IMR-90 (cell line): Measurements from ENCODE around the gene MPST. TPM values are rescaled to one million over a fixed set of nuclear protein-coding genes. Genes with fewer than 3 reads are reported as not detected.

ENCODE experiments used
- ATAC-seq: fragments of 200-7000 bp; cut with Tn5 transposase; 2 replicates; pipeline ENCODE4 v1.9.1; 2020; ENCODE audit warnings: low read depth, mild to moderate bottlenecking, moderate library complexity
- BruUV-seq: library from RNA; stranded (reverse); fragments of 400-500 nt; replicated peaks from 2 replicates; lab custom pipeline; 2021; lab: Mats Ljungman, UMichigan
- CTCF ChIA-PET: fragments of 300-600 bp; formaldehyde crosslinking; extraction: SDS; loops from one replicate; lab custom pipeline; 2021; ENCODE audit warnings: antibody characterized with exemption; lab: Yijun Ruan, JAX
- POLR2A ChIA-PET: fragments of 300-600 bp; sonication (Branson Sonifier 250); formaldehyde crosslinking; loops from one replicate; lab custom pipeline; 2022; ENCODE audit warnings: antibody characterized with exemption; ENCODE audit not compliant: unreplicated experiment; lab: Charles Lee
- DNase-seq: peaks from one replicate; pipeline ENCODE4 v3.0.0; 2013
- H2AFZ ChIP-seq: replicated peaks from 2 replicates; pipeline ENCODE3; 2013; ENCODE audit warnings: low read length, mild to moderate bottlenecking; ENCODE audit not compliant: poor library complexity
- H2AK5ac ChIP-seq: 2 replicates; pipeline ENCODE4 v1.6.1; 2013; ENCODE audit warnings: low read depth, low read length, inconsistent platforms
- H2AK9ac ChIP-seq: replicated peaks from 2 replicates; pipeline ENCODE3; 2013; ENCODE audit warnings: mild to moderate bottlenecking, low read depth, low read length, moderate library complexity; ENCODE audit not compliant: poor library complexity
- H2BK120ac ChIP-seq: 2 replicates; pipeline ENCODE4 v1.6.1; 2013; ENCODE audit warnings: low read depth, low read length, inconsistent platforms
- H2BK15ac ChIP-seq: 3 replicates; pipeline ENCODE4 v1.6.1; 2013; ENCODE audit warnings: low read depth, low read length, inconsistent platforms
- H2BK20ac ChIP-seq: 2 replicates; pipeline ENCODE4 v1.6.1; 2013; ENCODE audit warnings: low read depth, mild to moderate bottlenecking, inconsistent platforms, low read length, moderate library complexity
- H2BK5ac ChIP-seq: 2 replicates; pipeline ENCODE4 v1.6.1; 2013; ENCODE audit warnings: mild to moderate bottlenecking, low read depth, low read length, inconsistent platforms; ENCODE audit not compliant: poor library complexity, severe bottlenecking
- H3K14ac ChIP-seq: replicated peaks from 2 replicates; pipeline ENCODE4 v1.6.1; 2013; ENCODE audit warnings: low read depth, low read length, inconsistent platforms
- H3K18ac ChIP-seq: 2 replicates; pipeline ENCODE4 v1.6.1; 2013; ENCODE audit warnings: low read depth, low read length, control low read depth
- H3K23ac ChIP-seq: 2 replicates; pipeline ENCODE4 v1.6.1; 2013; ENCODE audit warnings: low read depth, low read length, inconsistent platforms
- H3K27ac ChIP-seq: 2 replicates; pipeline ENCODE4 v1.5.1; 2013; ENCODE audit warnings: mild to moderate bottlenecking, control low read depth, low read length; ENCODE audit not compliant: insufficient read depth
- H3K27me3 ChIP-seq: 2 replicates; pipeline ENCODE4 v1.6.1; 2013; ENCODE audit warnings: low read length; ENCODE audit not compliant: control insufficient read depth, insufficient read depth
- H3K36me3 ChIP-seq: 2 replicates; pipeline ENCODE4 v1.6.1; 2013; ENCODE audit warnings: low read length, mixed read lengths; ENCODE audit not compliant: control insufficient read depth, insufficient read depth
- H3K4ac ChIP-seq: 2 replicates; pipeline ENCODE4 v1.6.1; 2013; ENCODE audit warnings: low read depth, low read length, inconsistent platforms
- H3K4me1 ChIP-seq: 2 replicates; pipeline ENCODE4 v1.6.1; 2013; ENCODE audit warnings: low read length, mixed read lengths; ENCODE audit not compliant: control insufficient read depth, insufficient read depth
- H3K4me2 ChIP-seq: 2 replicates; pipeline ENCODE4 v1.6.1; 2013; ENCODE audit warnings: low read depth, mild to moderate bottlenecking, control low read depth, low read length, moderate library complexity
- H3K4me3 ChIP-seq: 2 replicates; pipeline ENCODE4 v1.5.1; 2013; ENCODE audit warnings: low read depth, mild to moderate bottlenecking, control low read depth, low read length, moderate library complexity; ENCODE audit not compliant: insufficient read depth
- H3K56ac ChIP-seq: 2 replicates; pipeline ENCODE4 v1.6.1; 2013; ENCODE audit warnings: low read length, inconsistent platforms; ENCODE audit not compliant: insufficient read depth; ENCODE audit errors: extremely low read depth
- H3K79me1 ChIP-seq, 2 experiments: 2 replicates each; pipeline ENCODE4 v1.6.1; 2013; ENCODE audit warnings: low read length in 2 of 2, inconsistent platforms in 1 of 2, low read depth in 1 of 2
- H3K9ac ChIP-seq: 2 replicates; pipeline ENCODE4 v1.6.1; 2013; ENCODE audit warnings: low read depth, low read length, control low read depth
- H3K9me1 ChIP-seq: 2 replicates; pipeline ENCODE4 v1.6.1; 2013; ENCODE audit warnings: low read length, inconsistent platforms; ENCODE audit not compliant: insufficient read depth
- H3K9me3 ChIP-seq: 2 replicates; pipeline ENCODE4 v1.6.1; 2013; ENCODE audit warnings: low read length; ENCODE audit not compliant: control insufficient read depth, insufficient read depth
- H4K20me1 ChIP-seq: 2 replicates; pipeline ENCODE4 v1.6.1; 2013; ENCODE audit warnings: low read length, inconsistent platforms; ENCODE audit not compliant: insufficient read depth
- H4K5ac ChIP-seq: 2 replicates; pipeline ENCODE4 v1.6.1; 2013; ENCODE audit warnings: mild to moderate bottlenecking, low read depth, low read length, control low read depth
- H4K8ac ChIP-seq, 2 experiments: 2 replicates each; pipeline ENCODE4 v1.6.1; 2013; ENCODE audit warnings: low read depth in 2 of 2, low read length in 2 of 2, control low read depth in 1 of 2, inconsistent platforms in 1 of 2
- H4K91ac ChIP-seq: 2 replicates; pipeline ENCODE4 v1.6.1; 2013; ENCODE audit warnings: low read depth, low read length, inconsistent platforms; ENCODE audit not compliant: insufficient read depth
- CEBPB ChIP-seq: IDR thresholded peaks from 2 replicates; pipeline ENCODE4 v1.6.1; 2012; ENCODE audit warnings: low read depth, low read length, improper control_type of control experiment
- MAZ ChIP-seq: IDR thresholded peaks from 2 replicates; pipeline ENCODE4 v1.6.1; 2012; ENCODE audit warnings: low read depth, mild to moderate bottlenecking, low read length, improper control_type of control experiment, moderate library complexity, borderline replicate concordance
- MXI1 ChIP-seq: IDR thresholded peaks from 2 replicates; pipeline ENCODE4 v1.6.1; 2012; ENCODE audit warnings: low read depth, mild to moderate bottlenecking, low read length, moderate library complexity, borderline replicate concordance
- POLR2A ChIP-seq: IDR thresholded peaks from 2 replicates; pipeline ENCODE4 v1.6.1; 2012; ENCODE audit warnings: mild to moderate bottlenecking, low read depth, low read length
- RCOR1 ChIP-seq: IDR thresholded peaks from 2 replicates; pipeline ENCODE4 v1.6.1; 2012; ENCODE audit warnings: mild to moderate bottlenecking, low read length, improper control_type of control experiment; ENCODE audit not compliant: insufficient replicate concordance
- RFX5 ChIP-seq: IDR thresholded peaks from 2 replicates; pipeline ENCODE4 v1.8.0; 2012; ENCODE audit warnings: low read depth, mild to moderate bottlenecking, low read length, moderate library complexity
- SMC3 ChIP-seq: fragments of 150-350 bp; IDR thresholded peaks from 2 replicates; pipeline ENCODE4 v1.6.1; 2016; ENCODE audit warnings: low read depth, mild to moderate bottlenecking, antibody characterized with exemption, low read length, moderate library complexity
- WGBS, 2 experiments: methylation state at CpG; one replicate each; pipeline versions ENCODE4 v1.1.5 to v1.1.7; 2013; ENCODE audit warnings: missing lambda C conversion rate in 2 of 2; ENCODE audit not compliant: insufficient read length in 1 of 2; ENCODE audit errors: extremely low coverage in 2 of 2; 5-methylcytosine and 5-hydroxymethylcytosine counted together
- dilution Hi-C: fragments of 300-500 bp; cut with HindIII; formaldehyde crosslinking; loops from one replicate; pipeline ENCODE4 v1.14.3; 2018; ENCODE audit warnings: low sequenced_read_pairs; ENCODE audit not compliant: unreplicated experiment
- in situ Hi-C: fragments of 300-500 bp; cut with MboI; formaldehyde crosslinking; loops from 3 replicates; pipeline ENCODE4 v1.14.3; 2019; ENCODE audit warnings: low sequenced_read_pairs, inconsistent platforms, mixed read lengths
- intact Hi-C: fragments of 100-400 bp; cut with micrococcal nuclease; formaldehyde crosslinking; loops from 2 replicates; pipeline ENCODE4 v1.10.0; 2022
- polyA plus RNA-seq, 3 experiments: library from polyadenylated mRNA; depleted of rRNA; stranded (reverse); fragments of >200 nt; gene quantifications; 2 replicates each; pipeline ENCODE4 v1.2.3, GENCODE V29; 2012; ENCODE audit warnings: low replicate concordance in 1 of 3
- total RNA-seq: library from RNA; depleted of rRNA; stranded (reverse); fragments of >200 nt; gene quantifications from 2 replicates; pipeline ENCODE4 v1.2.3, GENCODE V29; 2012
- TF ChIP-seq, protein P1 (sequence below): fragments of 150-350 bp; IDR thresholded peaks from 2 replicates; pipeline ENCODE4 v1.6.1; 2017; ENCODE audit warnings: mild to moderate bottlenecking, antibody characterized with exemption, low read length, low read depth
- TF ChIP-seq, protein P2 (sequence below): conservative IDR thresholded peaks from 2 replicates; pipeline ENCODE4 v1.5.1; 2012; ENCODE audit warnings: mild to moderate bottlenecking, low read depth, low read length, improper control_type of control experiment

MPST gene
- total and polyA plus RNA-seq, 2 of the 4 experiments (the other 2 are of a cell fraction), result 19.2 to 43.0 TPM

DNA sequence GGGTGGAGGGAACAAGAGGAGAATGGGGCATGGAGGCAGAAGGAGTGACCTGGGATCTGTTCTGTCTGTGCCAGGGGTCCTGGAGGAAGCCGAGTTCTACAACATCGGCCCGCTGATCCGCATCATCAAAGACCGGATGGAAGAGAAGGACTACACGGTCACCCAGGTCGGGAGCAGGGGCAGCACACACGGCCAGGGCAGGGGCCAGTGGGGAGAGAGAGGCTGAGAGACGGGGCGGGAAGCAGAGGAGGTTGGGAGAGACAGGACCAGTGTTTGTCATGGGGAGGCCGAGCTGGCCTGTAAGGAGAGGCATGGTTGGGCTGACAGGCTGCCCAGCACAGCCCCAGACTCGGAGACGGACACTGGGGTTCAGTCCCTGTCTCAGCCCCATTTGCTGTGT is 36.7 kb downstream of the MPST start (continued):
- TF ChIP-seq, protein P1, sequence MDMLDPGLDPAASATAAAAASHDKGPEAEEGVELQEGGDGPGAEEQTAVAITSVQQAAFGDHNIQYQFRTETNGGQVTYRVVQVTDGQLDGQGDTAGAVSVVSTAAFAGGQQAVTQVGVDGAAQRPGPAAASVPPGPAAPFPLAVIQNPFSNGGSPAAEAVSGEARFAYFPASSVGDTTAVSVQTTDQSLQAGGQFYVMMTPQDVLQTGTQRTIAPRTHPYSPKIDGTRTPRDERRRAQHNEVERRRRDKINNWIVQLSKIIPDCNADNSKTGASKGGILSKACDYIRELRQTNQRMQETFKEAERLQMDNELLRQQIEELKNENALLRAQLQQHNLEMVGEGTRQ, result no peak
- no peak for TF ChIP-seq RFX5

DNA sequence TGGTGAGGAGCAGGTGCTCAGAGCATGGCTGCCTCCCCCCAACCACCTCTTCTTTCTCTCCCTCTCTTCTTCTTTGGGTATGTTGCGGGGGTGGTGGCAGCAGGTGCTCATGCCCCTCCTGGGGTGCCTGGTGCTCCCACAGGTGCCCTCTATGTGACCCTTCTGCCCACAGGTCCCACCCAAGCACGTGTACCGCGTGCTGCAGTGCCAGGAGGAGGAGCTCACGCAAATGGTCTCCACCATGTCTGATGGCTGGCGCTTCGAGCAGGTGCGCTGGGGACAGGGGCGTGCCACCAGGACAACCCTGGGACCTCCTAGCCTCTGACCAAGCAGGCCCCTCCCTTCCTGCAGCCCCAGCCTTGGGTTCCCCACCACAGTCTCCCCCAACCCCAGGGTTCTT is 37.7 kb downstream of the MPST start:
- no peak overlapping the region for H3K4me2 ChIP-seq
- peaks cover 7% of the 10 kb centered on the region; the same call in 1 of the 2 replicates for H3K9me1 ChIP-seq
- H3K18ac ChIP-seq, result no peak overlapping the region
- H4K91ac ChIP-seq, result no peak overlapping the region
- no peaks in the 10 kb centered on the region for H4K20me1 ChIP-seq
- peaks cover 3% of the 10 kb centered on the region; the same call in 1 of the 2 replicates for H3K4me1 ChIP-seq
- no CpG with 5 or more reads among the region's 9 CpGs for WGBS, 2 experiments
- intact Hi-C loops, result no loop called here
- no peak overlapping the region for H3K56ac ChIP-seq
- H3K9me3 ChIP-seq, result no peaks in the 10 kb centered on the region
- no peak overlapping the region for H3K23ac ChIP-seq
- H3K4ac ChIP-seq, result no peak overlapping the region
- no TSS peak for BruUV-seq
- H2BK15ac ChIP-seq, result no peak overlapping the region
- no peak overlapping the region for H4K5ac ChIP-seq
- H3K4me3 ChIP-seq, result no peak overlapping the region
- in situ Hi-C loops, result no loop called here
- ATAC-seq (no peak), DNase-seq (no peak)
- no peak overlapping the region for H2BK5ac ChIP-seq
- no peak overlapping the region for H2BK20ac ChIP-seq
- no peak overlapping the region for H2AK9ac ChIP-seq
- no peak overlapping the region for H2AK5ac ChIP-seq
- H3K27ac ChIP-seq, result no peak overlapping the region
- CTCF ChIA-PET, result no interaction called here
- no peak overlapping the region for H3K9ac ChIP-seq
- POLR2A ChIA-PET, result no interaction called here
- H3K36me3 ChIP-seq, result peaks cover 41% of the 10 kb centered on the region
- no peaks in the 10 kb centered on the region for H3K27me3 ChIP-seq
- peaks cover 6 to 12% of the 10 kb centered on the region in 2 experiments; a peak in 3 of 4 replicates for H3K79me1 ChIP-seq
- no peak overlapping the region for H2AFZ ChIP-seq
- dilution Hi-C loops, result no loop called here
- no peak overlapping the region for H4K8ac ChIP-seq
- TF ChIP-seq, protein P2, sequence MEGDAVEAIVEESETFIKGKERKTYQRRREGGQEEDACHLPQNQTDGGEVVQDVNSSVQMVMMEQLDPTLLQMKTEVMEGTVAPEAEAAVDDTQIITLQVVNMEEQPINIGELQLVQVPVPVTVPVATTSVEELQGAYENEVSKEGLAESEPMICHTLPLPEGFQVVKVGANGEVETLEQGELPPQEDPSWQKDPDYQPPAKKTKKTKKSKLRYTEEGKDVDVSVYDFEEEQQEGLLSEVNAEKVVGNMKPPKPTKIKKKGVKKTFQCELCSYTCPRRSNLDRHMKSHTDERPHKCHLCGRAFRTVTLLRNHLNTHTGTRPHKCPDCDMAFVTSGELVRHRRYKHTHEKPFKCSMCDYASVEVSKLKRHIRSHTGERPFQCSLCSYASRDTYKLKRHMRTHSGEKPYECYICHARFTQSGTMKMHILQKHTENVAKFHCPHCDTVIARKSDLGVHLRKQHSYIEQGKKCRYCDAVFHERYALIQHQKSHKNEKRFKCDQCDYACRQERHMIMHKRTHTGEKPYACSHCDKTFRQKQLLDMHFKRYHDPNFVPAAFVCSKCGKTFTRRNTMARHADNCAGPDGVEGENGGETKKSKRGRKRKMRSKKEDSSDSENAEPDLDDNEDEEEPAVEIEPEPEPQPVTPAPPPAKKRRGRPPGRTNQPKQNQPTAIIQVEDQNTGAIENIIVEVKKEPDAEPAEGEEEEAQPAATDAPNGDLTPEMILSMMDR, result no peak
- TF ChIP-seq MAZ (no peak), POLR2A (no peak), MXI1 (no peak), SMC3 (no peak), RCOR1 (no peak), CEBPB (no peak)
- no peak overlapping the region for H2BK120ac ChIP-seq
- no peak overlapping the region for H3K14ac ChIP-seq
